ENCODE measurements around the gene GLP1R.

GLP1R gene

DNA sequence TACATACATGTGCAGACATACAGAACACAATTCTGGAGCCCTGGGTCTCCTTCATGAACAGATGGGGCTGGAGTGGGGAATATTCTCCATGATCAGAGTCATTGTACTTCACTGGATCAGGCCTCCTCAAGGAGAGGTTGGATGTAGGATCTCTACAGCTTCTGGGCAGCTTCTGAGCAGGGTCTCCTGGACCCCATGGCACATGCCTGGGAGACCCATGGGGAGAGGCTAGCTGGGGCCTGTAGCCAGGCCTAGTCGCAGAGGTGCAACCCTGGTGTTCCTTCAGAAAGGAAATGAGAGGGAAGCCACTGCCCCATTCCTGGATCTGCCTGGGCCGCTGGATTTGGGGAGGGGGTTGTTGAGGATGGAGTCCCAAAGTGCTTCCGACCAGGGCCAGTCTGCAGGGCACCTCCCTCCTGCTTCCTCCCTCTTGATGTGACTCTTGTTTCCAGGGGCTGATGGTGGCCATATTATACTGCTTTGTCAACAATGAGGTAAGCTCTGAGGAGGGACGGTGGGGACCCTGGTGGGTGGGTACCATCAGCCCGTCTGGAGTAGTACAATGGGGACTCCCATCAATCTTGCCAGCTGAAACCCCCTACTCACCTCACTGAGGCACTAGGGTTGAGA lies 31.8 kb downstream of the GLP1R start:
- peaks cover 4% of the 10 kb centered on the region for H3K27me3 ChIP-seq (ENCODE audit: control insufficient read depth, insufficient read depth, low read length)
- no peak overlapping the region for H3K9ac ChIP-seq (ENCODE audit: low read depth, low read length)
- no peaks in the 10 kb centered on the region for H3K36me3 ChIP-seq (ENCODE audit: insufficient read depth, low read length)
- H3K4me1 ChIP-seq (ENCODE audit: control insufficient read depth, insufficient read depth, low read length): no peaks in the 10 kb centered on the region
- H3K4me3 ChIP-seq (ENCODE audit: low read length): no peak overlapping the region
- no peaks in the 10 kb centered on the region for H3K9me3 ChIP-seq (replicated peaks; ENCODE audit: low read length)
- no peak overlapping the region for H3K4me2 ChIP-seq (ENCODE audit: low read length)

DNA sequence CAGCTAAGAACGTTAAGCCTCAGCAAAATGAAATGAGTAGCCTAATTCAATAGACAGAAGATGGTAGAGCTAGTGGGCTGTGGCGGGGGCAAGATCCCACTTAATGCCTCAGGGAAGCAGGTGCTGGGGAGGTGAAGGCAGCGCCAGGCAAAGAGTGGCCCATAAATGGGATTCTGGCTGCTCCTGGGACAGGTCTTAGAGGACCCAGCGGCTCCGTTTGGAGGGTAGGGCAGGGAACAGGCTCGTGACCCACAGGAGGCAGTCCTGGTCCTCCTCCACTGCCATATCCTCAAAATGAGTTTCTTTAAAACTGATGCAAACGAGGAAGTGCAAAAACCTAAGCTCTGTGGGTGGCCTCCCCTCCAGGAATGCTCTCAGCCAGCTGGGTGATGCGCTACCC lies 33.7 kb downstream of the GLP1R start:
- H3K9ac ChIP-seq (ENCODE audit: low read depth, low read length): no peak overlapping the region
- no peaks in the 10 kb centered on the region for H3K36me3 ChIP-seq (ENCODE audit: insufficient read depth, low read length)
- H3K4me2 ChIP-seq (ENCODE audit: low read length): no peak overlapping the region
- H3K9me3 ChIP-seq (replicated peaks; ENCODE audit: low read length): no peaks in the 10 kb centered on the region
- no peak overlapping the region for H3K4me3 ChIP-seq (ENCODE audit: low read length)
- peaks cover 4% of the 10 kb centered on the region for H3K27me3 ChIP-seq (ENCODE audit: control insufficient read depth, insufficient read depth, low read length)
- no peaks in the 10 kb centered on the region for H3K4me1 ChIP-seq (ENCODE audit: control insufficient read depth, insufficient read depth, low read length)

DNA sequence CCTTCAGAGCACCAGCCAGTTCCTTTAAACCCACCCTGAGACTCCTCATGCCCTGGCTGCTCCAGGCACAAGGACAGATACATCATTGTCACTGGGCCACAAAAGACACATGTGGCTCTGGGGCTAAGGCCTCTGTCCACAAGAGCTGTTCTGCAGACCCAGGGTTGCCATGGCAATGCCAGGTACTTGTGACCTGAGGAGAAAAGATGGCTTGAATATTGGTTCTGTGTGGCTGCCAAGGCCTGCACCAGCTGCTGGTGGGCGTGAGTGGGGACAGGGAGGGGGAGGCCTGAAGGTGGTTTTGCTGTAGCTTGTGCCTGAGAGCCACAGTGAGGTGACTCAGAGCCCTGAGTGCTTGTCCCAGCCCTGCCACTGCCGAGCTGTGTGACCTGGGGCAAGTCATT lies 34.7 kb downstream of the GLP1R start:
- Histone ChIP-seq H3K36me3 (ENCODE audit: insufficient read depth, low read length) (no peaks in the 10 kb centered on the region), H3K4me3 (ENCODE audit: low read length) (no peak overlapping the region), H3K4me1 (ENCODE audit: control insufficient read depth, insufficient read depth, low read length) (no peaks in the 10 kb centered on the region), H3K9me3 (replicated peaks; ENCODE audit: low read length) (no peaks in the 10 kb centered on the region), H3K27me3 (ENCODE audit: control insufficient read depth, insufficient read depth, low read length) (peaks cover 4% of the 10 kb centered on the region), H3K4me2 (ENCODE audit: low read length) (no peak overlapping the region), H3K9ac (ENCODE audit: low read depth, low read length) (no peak overlapping the region)

DNA sequence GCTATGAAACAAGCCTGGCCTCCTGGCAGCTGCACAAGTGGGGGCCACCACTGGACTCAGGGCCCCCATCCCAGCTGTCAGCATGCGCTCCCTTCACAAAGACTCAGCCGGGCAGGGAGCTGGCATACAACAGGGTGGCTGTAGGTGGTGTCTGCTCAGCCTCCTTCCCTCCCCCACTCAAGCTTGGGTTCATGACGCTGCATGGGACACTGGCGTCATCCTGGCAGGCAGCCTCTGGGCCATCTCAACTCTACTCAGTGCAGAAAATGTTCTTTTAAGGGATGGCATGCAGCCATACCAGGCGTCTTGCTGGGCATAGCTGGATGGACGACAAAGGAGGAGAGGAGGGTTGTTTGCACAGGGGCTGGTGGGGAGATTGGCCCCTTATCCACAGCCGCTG lies 35.9 kb downstream of the GLP1R start:
- no peak overlapping the region for H3K9ac ChIP-seq (ENCODE audit: low read depth, low read length)
- H3K4me3 ChIP-seq (ENCODE audit: low read length): no peak overlapping the region
- H3K36me3 ChIP-seq (ENCODE audit: insufficient read depth, low read length): no peaks in the 10 kb centered on the region
- peaks cover 4% of the 10 kb centered on the region for H3K27me3 ChIP-seq (ENCODE audit: control insufficient read depth, insufficient read depth, low read length)
- H3K4me2 ChIP-seq (ENCODE audit: low read length): no peak overlapping the region
- no peaks in the 10 kb centered on the region for H3K9me3 ChIP-seq (replicated peaks; ENCODE audit: low read length)
- no peaks in the 10 kb centered on the region for H3K4me1 ChIP-seq (ENCODE audit: control insufficient read depth, insufficient read depth, low read length)

DNA sequence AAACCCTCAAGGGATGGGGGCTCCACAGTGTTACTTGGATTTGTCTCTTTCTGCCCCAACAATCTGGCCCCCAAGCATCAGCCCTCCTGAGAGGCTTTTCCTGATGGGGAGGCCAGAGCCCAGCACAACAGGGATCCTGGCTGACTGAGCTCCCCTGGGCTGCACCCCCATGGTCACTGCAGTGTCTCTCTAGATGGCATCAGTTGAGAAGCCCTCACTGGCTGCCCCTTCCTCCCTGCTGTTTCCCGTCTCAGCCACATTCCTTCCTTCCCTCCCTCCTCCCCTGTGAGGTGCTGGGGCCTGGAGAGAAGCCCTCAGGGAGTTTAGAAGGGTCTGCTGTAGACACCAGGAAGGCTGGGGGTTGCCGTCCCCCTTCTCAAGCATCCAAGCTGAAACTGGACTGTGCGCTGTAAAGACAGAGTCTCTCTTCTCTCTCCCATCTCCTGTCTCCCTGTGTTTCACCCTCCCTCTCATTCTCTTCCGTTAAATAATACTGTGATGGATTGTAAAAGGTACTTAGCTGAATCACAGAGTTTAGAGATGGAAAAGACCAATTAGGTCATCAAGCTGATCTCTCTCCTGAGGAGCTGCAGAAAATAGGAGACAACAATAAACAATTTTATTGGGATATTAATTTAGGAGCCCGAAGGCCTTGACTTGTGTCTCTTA lies 36.7 kb downstream of the GLP1R start:
- no peaks in the 10 kb centered on the region for H3K9me3 ChIP-seq (replicated peaks; ENCODE audit: low read length)
- no peak overlapping the region for H3K4me3 ChIP-seq (ENCODE audit: low read length)
- no peaks in the 10 kb centered on the region for H3K36me3 ChIP-seq (ENCODE audit: insufficient read depth, low read length)
- no peak overlapping the region for H3K9ac ChIP-seq (ENCODE audit: low read depth, low read length)
- H3K4me1 ChIP-seq (ENCODE audit: control insufficient read depth, insufficient read depth, low read length): no peaks in the 10 kb centered on the region
- no peak overlapping the region for H3K4me2 ChIP-seq (ENCODE audit: low read length)
- H3K27me3 ChIP-seq (ENCODE audit: control insufficient read depth, insufficient read depth, low read length): peaks cover 4% of the 10 kb centered on the region

DNA sequence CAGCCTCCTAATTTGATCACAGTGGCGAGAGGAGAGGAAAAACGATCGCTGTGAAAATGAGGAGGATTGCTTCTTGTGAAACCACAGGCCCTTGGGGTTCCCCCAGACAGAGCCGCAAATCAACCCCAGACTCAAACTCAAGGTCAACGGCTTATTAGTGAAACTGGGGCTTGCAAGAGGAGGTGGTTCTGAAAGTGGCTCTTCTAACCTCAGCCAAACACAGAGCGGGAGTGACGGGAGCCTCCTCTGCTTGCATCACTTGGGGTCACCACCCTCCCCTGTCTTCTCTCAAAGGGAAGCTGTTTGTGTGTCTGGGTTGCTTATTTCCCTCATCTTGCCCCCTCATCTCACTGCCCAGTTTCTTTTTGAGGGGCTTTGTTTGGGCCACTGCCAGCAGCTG lies 37.7 kb downstream of the GLP1R start:
- Histone ChIP-seq H3K27me3 (ENCODE audit: control insufficient read depth, insufficient read depth, low read length) (peaks cover 4% of the 10 kb centered on the region), H3K4me1 (ENCODE audit: control insufficient read depth, insufficient read depth, low read length) (no peaks in the 10 kb centered on the region), H3K9ac (ENCODE audit: low read depth, low read length) (no peak overlapping the region), H3K36me3 (ENCODE audit: insufficient read depth, low read length) (no peaks in the 10 kb centered on the region), H3K9me3 (replicated peaks; ENCODE audit: low read length) (no peaks in the 10 kb centered on the region), H3K4me3 (ENCODE audit: low read length) (no peak overlapping the region), H3K4me2 (ENCODE audit: low read length) (no peak overlapping the region)

DNA sequence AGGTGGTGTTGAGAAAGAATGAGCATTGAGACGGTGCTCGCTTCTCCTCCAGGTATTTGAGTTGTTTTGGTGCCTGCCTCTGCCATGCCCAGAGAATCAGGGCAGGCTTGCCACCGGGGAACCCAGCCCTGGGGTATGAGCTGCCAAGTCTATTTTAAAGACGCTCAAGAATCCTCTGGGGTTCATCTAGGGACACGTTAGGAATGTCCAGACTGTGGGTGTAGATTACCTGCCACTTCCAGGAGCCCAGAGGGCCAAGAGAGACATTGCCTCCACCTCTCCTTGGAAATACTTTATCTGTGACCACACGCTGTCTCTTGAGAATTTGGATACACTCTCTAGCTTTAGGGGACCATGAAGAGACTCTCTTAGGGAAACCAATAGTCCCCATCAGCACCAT lies 38.1 kb downstream of the GLP1R start:
- Histone ChIP-seq H3K4me1 (ENCODE audit: control insufficient read depth, insufficient read depth, low read length) (no peaks in the 10 kb centered on the region), H3K4me3 (ENCODE audit: low read length) (no peak overlapping the region), H3K4me2 (ENCODE audit: low read length) (no peak overlapping the region), H3K27me3 (ENCODE audit: control insufficient read depth, insufficient read depth, low read length) (peaks cover 4% of the 10 kb centered on the region), H3K9me3 (replicated peaks; ENCODE audit: low read length) (no peaks in the 10 kb centered on the region), H3K9ac (ENCODE audit: low read depth, low read length) (no peak overlapping the region), H3K36me3 (ENCODE audit: insufficient read depth, low read length) (no peaks in the 10 kb centered on the region)

DNA sequence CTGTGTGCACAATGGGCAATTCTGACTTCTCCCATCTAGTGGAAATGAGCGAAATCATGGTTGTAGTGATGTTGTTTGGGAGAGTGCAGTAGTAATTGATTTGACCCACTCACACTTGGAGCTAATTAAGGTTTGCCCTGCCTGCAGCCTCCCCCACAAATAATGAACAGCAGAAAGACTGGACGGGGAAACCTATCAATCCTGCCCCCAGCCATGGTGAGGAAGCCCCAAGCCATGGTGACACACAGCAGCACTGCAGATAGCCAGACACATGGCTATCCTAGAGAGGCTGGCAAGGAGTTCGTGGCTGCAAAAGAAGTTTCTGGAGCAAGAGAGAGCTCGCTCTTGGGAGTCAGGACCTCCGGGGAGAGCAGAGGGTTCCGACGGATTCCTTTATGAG lies 38.6 kb downstream of the GLP1R start:
- H3K4me1 ChIP-seq (ENCODE audit: control insufficient read depth, insufficient read depth, low read length): no peaks in the 10 kb centered on the region
- H3K27me3 ChIP-seq (ENCODE audit: control insufficient read depth, insufficient read depth, low read length): peaks cover 4% of the 10 kb centered on the region
- H3K9me3 ChIP-seq (replicated peaks; ENCODE audit: low read length): no peaks in the 10 kb centered on the region
- H3K4me3 ChIP-seq (ENCODE audit: low read length): no peak overlapping the region
- no peak overlapping the region for H3K4me2 ChIP-seq (ENCODE audit: low read length)
- no peak overlapping the region for H3K9ac ChIP-seq (ENCODE audit: low read depth, low read length)
- H3K36me3 ChIP-seq (ENCODE audit: insufficient read depth, low read length): no peaks in the 10 kb centered on the region

DNA sequence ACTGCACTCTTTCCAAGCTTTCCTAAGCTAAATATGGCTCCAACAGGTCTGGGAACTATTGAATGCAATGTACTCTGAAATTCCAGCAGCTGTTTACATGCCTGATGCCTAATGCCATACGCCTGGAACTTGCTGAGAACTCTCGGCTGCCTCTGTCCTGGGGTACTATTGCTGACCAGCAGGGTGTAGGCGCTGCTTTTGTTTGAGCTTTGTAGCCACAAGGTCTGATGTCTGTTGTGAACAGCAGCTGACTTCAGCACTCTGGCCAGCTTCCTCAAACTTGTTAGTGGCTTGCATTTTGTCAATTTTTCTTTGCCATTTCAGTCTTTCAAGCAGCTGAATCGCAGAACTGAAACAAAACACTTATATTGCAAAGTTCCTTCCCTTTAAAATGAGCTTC lies 39.8 kb downstream of the GLP1R start:
- H3K4me3 ChIP-seq (ENCODE audit: low read length): no peak overlapping the region
- no peak overlapping the region for H3K4me2 ChIP-seq (ENCODE audit: low read length)
- peaks cover 4% of the 10 kb centered on the region for H3K27me3 ChIP-seq (ENCODE audit: control insufficient read depth, insufficient read depth, low read length)
- no peaks in the 10 kb centered on the region for H3K36me3 ChIP-seq (ENCODE audit: insufficient read depth, low read length)
- no peak overlapping the region for H3K9ac ChIP-seq (ENCODE audit: low read depth, low read length)
- H3K4me1 ChIP-seq (ENCODE audit: control insufficient read depth, insufficient read depth, low read length): no peaks in the 10 kb centered on the region
- no peaks in the 10 kb centered on the region for H3K9me3 ChIP-seq (replicated peaks; ENCODE audit: low read length)

DNA sequence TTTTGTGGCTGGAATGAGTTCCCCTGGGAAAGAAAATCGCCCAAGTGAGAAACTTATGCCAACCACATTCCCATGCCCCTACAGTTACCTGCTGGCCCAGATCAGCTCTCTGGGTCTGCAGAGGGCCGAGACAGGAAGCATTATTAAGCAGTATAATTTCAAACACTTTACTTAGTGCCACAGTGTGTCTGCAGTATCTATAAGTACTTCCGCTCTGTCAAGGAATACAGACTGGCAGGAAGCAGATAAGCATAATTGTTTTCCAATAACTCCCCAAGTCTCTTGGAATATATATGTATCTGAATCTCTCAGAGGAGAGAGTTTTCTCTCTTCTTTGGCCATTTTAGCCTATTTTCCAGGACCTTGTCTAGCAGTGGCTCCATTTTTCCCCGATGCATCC lies 41.5 kb downstream of the GLP1R start:
- Histone ChIP-seq H3K4me3 (ENCODE audit: low read length) (no peak overlapping the region), H3K4me1 (ENCODE audit: control insufficient read depth, insufficient read depth, low read length) (no peaks in the 10 kb centered on the region), H3K9me3 (replicated peaks; ENCODE audit: low read length) (no peaks in the 10 kb centered on the region), H3K36me3 (ENCODE audit: insufficient read depth, low read length) (no peaks in the 10 kb centered on the region), H3K4me2 (ENCODE audit: low read length) (no peak overlapping the region), H3K9ac (ENCODE audit: low read depth, low read length) (no peak overlapping the region), H3K27me3 (ENCODE audit: control insufficient read depth, insufficient read depth, low read length) (no peaks in the 10 kb centered on the region)

DNA sequence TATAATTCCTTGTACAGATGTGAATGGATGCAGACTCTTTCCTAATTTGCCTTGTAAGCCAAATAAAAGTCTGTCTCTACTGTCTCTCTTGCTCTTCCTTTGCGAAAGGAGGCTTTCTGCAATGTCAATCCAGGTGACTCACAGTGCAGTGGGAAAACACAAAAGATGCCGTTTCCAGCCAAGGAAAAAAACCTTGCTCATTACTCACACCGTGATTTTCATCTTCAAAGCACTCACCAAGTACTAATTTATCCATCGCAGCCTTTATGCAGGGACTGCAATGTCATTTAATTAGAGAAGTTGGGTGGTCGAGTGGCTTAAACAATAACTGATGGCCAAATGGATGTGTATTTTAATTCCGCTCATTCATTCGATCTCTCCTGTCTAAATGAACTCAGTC lies 42.6 kb downstream of the GLP1R start:
- Histone ChIP-seq H3K4me2 (ENCODE audit: low read length) (no peak overlapping the region), H3K4me3 (ENCODE audit: low read length) (no peak overlapping the region), H3K9me3 (replicated peaks; ENCODE audit: low read length) (no peaks in the 10 kb centered on the region), H3K4me1 (ENCODE audit: control insufficient read depth, insufficient read depth, low read length) (no peaks in the 10 kb centered on the region), H3K27me3 (ENCODE audit: control insufficient read depth, insufficient read depth, low read length) (no peaks in the 10 kb centered on the region), H3K9ac (ENCODE audit: low read depth, low read length) (no peak overlapping the region), H3K36me3 (ENCODE audit: insufficient read depth, low read length) (no peaks in the 10 kb centered on the region)

DNA sequence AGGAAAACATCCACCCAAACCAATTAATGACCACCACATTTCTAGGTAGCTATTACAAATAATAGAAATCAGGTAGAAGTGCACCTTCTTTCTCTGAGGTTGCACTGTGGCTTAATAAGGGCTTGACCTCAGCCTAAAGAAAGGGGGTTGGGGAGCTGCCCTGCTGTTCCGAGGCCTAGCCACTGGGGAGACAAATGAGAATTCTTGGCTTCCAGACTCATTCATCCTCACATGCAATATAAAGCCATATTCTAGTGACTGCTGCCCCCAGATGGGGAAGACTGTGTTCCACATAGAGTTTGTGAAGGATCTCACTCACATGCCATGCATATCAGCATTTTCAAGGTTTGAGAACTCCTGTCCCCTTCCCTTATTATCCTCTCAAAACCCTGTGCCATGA lies 43.5 kb downstream of the GLP1R start:
- H3K9me3 ChIP-seq (replicated peaks; ENCODE audit: low read length): no peaks in the 10 kb centered on the region
- no peaks in the 10 kb centered on the region for H3K4me1 ChIP-seq (ENCODE audit: control insufficient read depth, insufficient read depth, low read length)
- H3K9ac ChIP-seq (ENCODE audit: low read depth, low read length): no peak overlapping the region
- no peaks in the 10 kb centered on the region for H3K36me3 ChIP-seq (ENCODE audit: insufficient read depth, low read length)
- no peaks in the 10 kb centered on the region for H3K27me3 ChIP-seq (ENCODE audit: control insufficient read depth, insufficient read depth, low read length)
- no peak overlapping the region for H3K4me3 ChIP-seq (ENCODE audit: low read length)
- no peak overlapping the region for H3K4me2 ChIP-seq (ENCODE audit: low read length)

All from skeletal muscle satellite cell (primary cell).